HG02884 (cell line): ENCODE measurements around the gene SAP130.
"Not testable (repeated sequence)": the region's sequence is repeated elsewhere in the genome, so short reads cannot be mapped to it uniquely, and the experiment has no call there.

Source experiments
- ATAC-seq: cut with Tn5 transposase; IDR thresholded peaks from one replicate; pipeline ENCODE4 v1.9.1; 2021; ENCODE audit warnings: mild to moderate bottlenecking, moderate library complexity; ENCODE audit not compliant: unreplicated experiment

Gene SAP130

GRCh38 chr2:127953849-127954248 is 74.0 kb downstream of the SAP130 start:
- no peak for ATAC-seq

GRCh38 chr2:127953128-127953718 is 74.6 kb downstream of the SAP130 start:
- ATAC-seq, result no peak

GRCh38 chr2:127951026-127951425 is 76.8 kb downstream of the SAP130 start:
- no peak for ATAC-seq

GRCh38 chr2:127950264-127950663 is 77.6 kb downstream of the SAP130 start:
- no peak for ATAC-seq

GRCh38 chr2:127945281-127945680 is 82.6 kb downstream of the SAP130 start:
- ATAC-seq, result no peak

GRCh38 chr2:127943186-127943585 is 84.7 kb downstream of the SAP130 start:
- ATAC-seq, result no peak

- ATAC-seq, result no peak
These were observed 85.9 kb downstream of the SAP130 start for GRCh38 chr2:127942002-127942401.

GRCh38 chr2:127941461-127941860 is 86.4 kb downstream of the SAP130 start:
- no peak for ATAC-seq

- ATAC-seq, result no peak
These were observed 87.2 kb downstream of the SAP130 start for GRCh38 chr2:127940641-127941040.

- no peak for ATAC-seq
These were observed 92.5 kb downstream of the SAP130 start for GRCh38 chr2:127935337-127935736.

- ATAC-seq, result no peak
These were observed 95.5 kb downstream of the SAP130 start for GRCh38 chr2:127932199-127932876.

GRCh38 chr2:127929449-127929848 is 98.4 kb downstream of the SAP130 start:
- ATAC-seq, result no peak

- no peak for ATAC-seq
These were observed 100.5 kb downstream of the SAP130 start for GRCh38 chr2:127927384-127927783.

GRCh38 chr2:127917916-127918315 is 109.9 kb downstream of the SAP130 start:
- ATAC-seq, result no peak

- ATAC-seq, result no peak
These were observed 113.9 kb downstream of the SAP130 start for GRCh38 chr2:127913808-127914457.

- no peak for ATAC-seq
These were observed 116.1 kb downstream of the SAP130 start for GRCh38 chr2:127911737-127912136.

- ATAC-seq, result no peak
These were observed 117.4 kb downstream of the SAP130 start for GRCh38 chr2:127910415-127910814.

- ATAC-seq, result no peak
These were observed 118.8 kb downstream of the SAP130 start for GRCh38 chr2:127909019-127909418.

GRCh38 chr2:127907733-127908400 is 120.0 kb downstream of the SAP130 start:
- not testable (repeated sequence) for ATAC-seq

- no peak for ATAC-seq
These were observed 121.5 kb downstream of the SAP130 start for GRCh38 chr2:127906206-127906926.
